Caco-2 (cell line): ENCODE data around the gene SEC14L6. TPM values are rescaled to one million over a fixed set of nuclear protein-coding genes. Genes with fewer than 3 reads are reported as not detected.

Experiments
- BruUV-seq: library from RNA; stranded (reverse); fragments of 400-500 nt; replicated peaks from 2 replicates; lab custom pipeline; 2021; lab: Mats Ljungman, UMichigan
- CTCF ChIA-PET: fragments of 300-600 bp; sonication (Branson Sonifier 250); formaldehyde crosslinking; loops from one replicate; lab custom pipeline; 2022; ENCODE audit warnings: antibody characterized with exemption; lab: Charles Lee
- POLR2A ChIA-PET: fragments of 300-600 bp; sonication (Branson Sonifier 250); formaldehyde crosslinking; loops from one replicate; lab custom pipeline; 2022; ENCODE audit warnings: antibody characterized with exemption; lab: Charles Lee
- DNase-seq, 2 experiments: peaks; one replicate each; pipeline versions ENCODE4 v3.0.0 to v3.0.0-alpha.2; 2020 to 2022
- H3K27me3 ChIP-seq: replicated peaks from 2 replicates; pipeline ENCODE4 v1.6.0; 2011; ENCODE audit warnings: low read length; ENCODE audit not compliant: control insufficient read depth, insufficient read depth
- H3K36me3 ChIP-seq: 2 replicates; pipeline ENCODE4 v1.5.1; 2011; ENCODE audit warnings: low read length; ENCODE audit not compliant: control insufficient read depth, insufficient read depth
- H3K4me1 ChIP-seq: fragments of 250-450 bp; sonication (Bioruptor Pico); 2 replicates; pipeline ENCODE4 v1.5.1; 2020; ENCODE audit warnings: mild to moderate bottlenecking
- H3K4me3 ChIP-seq: 2 replicates; pipeline ENCODE4 v1.5.1; 2011; ENCODE audit warnings: low read depth, mild to moderate bottlenecking, control low read depth, low read length
- H3K9me3 ChIP-seq: fragments of 250-450 bp; sonication (Bioruptor Pico); 2 replicates; pipeline ENCODE4 v1.5.1; 2020; ENCODE audit warnings: mild to moderate bottlenecking, moderate library complexity
- H3K27ac Mint-ChIP-seq: one replicate; pipeline ENCODE4 v1.8.0; 2022; ENCODE audit warnings: mixed read lengths; ENCODE audit not compliant: unreplicated experiment
- H3K27me3 Mint-ChIP-seq: one replicate; pipeline ENCODE4 v1.8.0; 2022; ENCODE audit warnings: mixed read lengths; ENCODE audit not compliant: insufficient read depth, unreplicated experiment
- H3K36me3 Mint-ChIP-seq: one replicate; pipeline ENCODE4 v1.8.0; 2022; ENCODE audit warnings: mild to moderate bottlenecking, mixed read lengths; ENCODE audit not compliant: insufficient read depth, unreplicated experiment
- H3K4me1 Mint-ChIP-seq: one replicate; pipeline ENCODE4 v1.8.0; 2022; ENCODE audit warnings: low read depth, mixed read lengths; ENCODE audit not compliant: unreplicated experiment
- H3K4me3 Mint-ChIP-seq: one replicate; pipeline ENCODE4 v1.8.0; 2022; ENCODE audit warnings: mild to moderate bottlenecking, moderate library complexity, mixed read lengths; ENCODE audit not compliant: unreplicated experiment
- H3K9me3 Mint-ChIP-seq: one replicate; pipeline ENCODE4 v1.8.0; 2022; ENCODE audit warnings: mixed read lengths; ENCODE audit not compliant: unreplicated experiment
- CTCF ChIP-seq, 2 experiments: fragments of 200-600 bp in 1 of 2; IDR thresholded peaks; 1 replicate in 1 of 2; 2 replicates in 1 of 2; pipeline versions ENCODE4 v1.5.1 to v1.8.0; 2011 to 2022; ENCODE audit warnings: antibody characterized with exemption in 1 of 2, control low read depth in 1 of 2, inconsistent platforms in 1 of 2, low read depth in 1 of 2, low read length in 1 of 2, mild to moderate bottlenecking in 1 of 2, moderate library complexity in 1 of 2; ENCODE audit not compliant: insufficient read depth in 1 of 2, severe bottlenecking in 1 of 2, unreplicated experiment in 1 of 2
- intact Hi-C: fragments of 100-400 bp; cut with micrococcal nuclease; formaldehyde crosslinking; loops from one replicate; pipeline ENCODE4 v1.10.0; 2022; ENCODE audit not compliant: unreplicated experiment
- total RNA-seq: library from RNA; stranded (reverse); gene quantifications from 2 replicates; pipeline ENCODE4 v1.2.3, GENCODE V29; 2022

SEC14L6 gene
- total RNA-seq, 1 experiment from 2014 or later, result 0.14 TPM

DNA sequence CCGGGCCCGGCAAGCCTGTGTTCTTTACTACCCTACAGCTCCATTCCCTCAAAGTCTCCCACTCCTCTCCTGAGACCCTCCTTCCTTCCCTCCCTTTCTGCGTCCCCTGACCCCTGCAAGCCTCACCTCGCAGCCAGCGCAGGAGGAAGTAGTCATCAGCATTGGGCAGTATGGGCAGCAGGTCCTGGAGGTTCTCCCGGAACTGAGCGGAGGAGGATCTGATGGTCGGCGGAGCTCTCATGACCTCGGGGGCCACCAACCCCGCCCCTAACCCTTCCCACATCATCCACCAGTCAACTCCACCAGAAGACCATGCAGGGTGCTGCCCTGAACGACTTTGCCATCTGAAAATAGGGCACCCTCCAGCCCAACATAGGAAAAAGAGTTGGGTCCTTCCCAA lies 43.0 kb downstream of the SEC14L6 start:
- no peak overlapping the region for H3K27ac Mint-ChIP-seq
- H3K36me3 Mint-ChIP-seq, result no peaks in the 10 kb centered on the region
- DNase-seq, result no peak
- H3K27me3 Mint-ChIP-seq, result peaks cover 5% of the 10 kb centered on the region
- H3K4me1 Mint-ChIP-seq, result no peaks in the 10 kb centered on the region
- TF ChIP-seq CTCF (IDR thresholded peaks at IDR 0.05; ENCODE audit: insufficient read depth in 1 of 2, low read depth in 1 of 2, low read length in 1 of 2, severe bottlenecking in 1 of 2, unreplicated experiment in 1 of 2), result no peak
- intact Hi-C loops, result no loop called here
- H3K27me3 ChIP-seq, result no peaks in the 10 kb centered on the region
- H3K4me1 ChIP-seq, result no peaks in the 10 kb centered on the region
- no peaks in the 10 kb centered on the region for H3K9me3 ChIP-seq
- no TSS peak for BruUV-seq
- CTCF ChIA-PET, result no interaction called here
- H3K9me3 Mint-ChIP-seq, result no peaks in the 10 kb centered on the region
- POLR2A ChIA-PET, result no interaction called here
- no peaks in the 10 kb centered on the region for H3K36me3 ChIP-seq
- no peak overlapping the region for H3K4me3 ChIP-seq
- no peak overlapping the region for H3K4me3 Mint-ChIP-seq

- no TSS peak for BruUV-seq
- Mint-ChIP-seq H3K27me3 (peaks cover 5% of the 10 kb centered on the region), H3K9me3 (no peaks in the 10 kb centered on the region), H3K4me1 (no peaks in the 10 kb centered on the region), H3K27ac (no peak overlapping the region), H3K36me3 (no peaks in the 10 kb centered on the region), H3K4me3 (no peak overlapping the region)
- Histone ChIP-seq H3K27me3 (no peaks in the 10 kb centered on the region), H3K4me3 (no peak overlapping the region), H3K36me3 (no peaks in the 10 kb centered on the region), H3K9me3 (no peaks in the 10 kb centered on the region), H3K4me1 (no peaks in the 10 kb centered on the region)
- intact Hi-C loops, result no loop called here
- CTCF ChIA-PET, result no interaction called here
- POLR2A ChIA-PET, result no interaction called here
- no peak for DNase-seq
- TF ChIP-seq CTCF (IDR thresholded peaks at IDR 0.05; ENCODE audit: insufficient read depth in 1 of 2, low read depth in 1 of 2, low read length in 1 of 2, severe bottlenecking in 1 of 2, unreplicated experiment in 1 of 2), result no peak
Measured at GRCh38 chr22:30502911-30503310, 43.6 kb downstream of the SEC14L6 start.

DNA sequence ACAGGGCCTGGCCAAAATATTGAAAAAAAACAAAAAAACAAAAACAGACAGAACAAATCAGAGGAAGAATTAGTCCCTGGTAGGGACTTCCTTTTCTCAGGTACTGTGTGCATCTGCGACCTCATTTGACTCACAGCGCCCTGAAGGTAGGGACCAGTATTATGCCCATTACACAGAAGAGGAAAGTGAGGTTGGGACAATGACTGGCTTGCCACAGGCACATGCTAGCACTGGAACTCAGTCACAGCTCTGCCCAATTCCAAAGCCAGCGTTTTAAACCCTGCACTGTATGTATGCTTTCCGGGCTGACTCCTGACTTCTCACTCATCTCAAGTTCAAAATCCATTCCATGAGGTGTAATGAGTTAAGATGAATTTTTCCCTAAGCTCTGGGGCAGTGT lies 44.4 kb downstream of the SEC14L6 start:
- Mint-ChIP-seq H3K9me3 (no peaks in the 10 kb centered on the region), H3K4me3 (no peak overlapping the region), H3K4me1 (no peaks in the 10 kb centered on the region), H3K27ac (no peak overlapping the region), H3K27me3 (peaks cover 5% of the 10 kb centered on the region), H3K36me3 (no peaks in the 10 kb centered on the region)
- no peak for DNase-seq
- intact Hi-C loops, result no loop called here
- Histone ChIP-seq H3K4me1 (no peaks in the 10 kb centered on the region), H3K9me3 (no peaks in the 10 kb centered on the region), H3K4me3 (no peak overlapping the region), H3K27me3 (no peaks in the 10 kb centered on the region), H3K36me3 (no peaks in the 10 kb centered on the region)
- POLR2A ChIA-PET, result no interaction called here
- no TSS peak for BruUV-seq
- CTCF ChIA-PET, result no interaction called here
- no peak for TF ChIP-seq CTCF (IDR thresholded peaks at IDR 0.05; ENCODE audit: insufficient read depth in 1 of 2, low read depth in 1 of 2, low read length in 1 of 2, severe bottlenecking in 1 of 2, unreplicated experiment in 1 of 2)
